Measurements from ENCODE around the gene LCOR. TPM values are rescaled to one million over a fixed set of nuclear protein-coding genes. Genes with fewer than 3 reads are reported as not detected.

The LCOR gene
- total and polyA plus RNA-seq, 2 donors (not counting 1 experiment from before 2014, with no cell fraction given) = 15.0 to 15.7 TPM

DNA sequence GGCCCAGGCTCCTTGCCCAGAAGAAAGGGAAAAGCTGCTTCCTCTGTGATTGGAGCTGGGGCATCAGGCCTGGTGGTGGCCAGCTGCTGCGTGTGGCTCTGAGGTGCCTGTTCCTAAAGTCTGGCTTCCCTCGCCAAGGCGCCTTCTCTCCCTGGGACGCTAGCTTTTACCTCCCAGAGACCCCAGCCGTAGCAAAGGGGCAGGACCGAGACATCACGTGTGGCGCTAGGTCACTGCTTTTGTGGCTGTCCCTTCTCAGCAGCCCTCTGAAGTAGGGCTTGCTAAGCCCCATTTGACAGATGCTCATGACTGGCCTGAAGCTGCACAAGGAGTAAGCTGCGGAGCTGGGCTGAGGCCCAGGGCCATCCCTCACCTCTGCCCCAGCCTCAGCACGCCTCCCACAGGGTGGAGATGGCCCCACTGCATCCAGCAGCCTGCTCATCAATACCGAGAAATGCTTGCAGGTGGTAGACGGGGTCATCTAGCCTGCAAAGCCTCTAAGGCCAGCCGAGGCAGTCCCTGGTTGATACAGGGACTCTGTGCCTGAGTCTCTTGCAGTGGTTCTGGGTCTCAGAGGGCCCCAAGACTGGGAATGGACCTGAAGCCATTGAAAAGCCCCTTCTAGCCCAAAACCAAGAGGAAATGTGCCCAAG lies 171.2 kb downstream of the LCOR start:
- H3K9me3 ChIP-seq (ENCODE audit: control insufficient read depth, insufficient read depth, low read depth, low read length) = no peaks in the 10 kb centered on the region
- H2AFZ ChIP-seq (ENCODE audit: low read length) = no peak overlapping the region
- no peak overlapping the region for H3K4me2 ChIP-seq (ENCODE audit: extremely low read depth, insufficient read depth, low read length)
- no peaks in the 10 kb centered on the region for H3K36me3 ChIP-seq (ENCODE audit: control insufficient read depth, insufficient read depth, low read length)
- H3K79me2 ChIP-seq (ENCODE audit: control insufficient read depth, insufficient read depth, low read length) = no peaks in the 10 kb centered on the region
- H3K4me3 ChIP-seq (replicated peaks in 1 of 4; ENCODE audit: control extremely low read depth in 1 of 4, insufficient read depth in 1 of 4, low read depth in 3 of 4, low read length in 4 of 4) = no peak overlapping the region
- no peaks in the 10 kb centered on the region for H3K27me3 ChIP-seq (ENCODE audit: control insufficient read depth, insufficient read depth, low read length)
- no peaks in the 10 kb centered on the region for H3K4me1 ChIP-seq (ENCODE audit: control insufficient read depth, extremely low read depth, insufficient read depth, low read length)
- TF ChIP-seq EZH2 (IDR thresholded peaks at IDR 0.05; ENCODE audit: low read length, missing control alignments) = no peak
- TF ChIP-seq, protein P1, sequence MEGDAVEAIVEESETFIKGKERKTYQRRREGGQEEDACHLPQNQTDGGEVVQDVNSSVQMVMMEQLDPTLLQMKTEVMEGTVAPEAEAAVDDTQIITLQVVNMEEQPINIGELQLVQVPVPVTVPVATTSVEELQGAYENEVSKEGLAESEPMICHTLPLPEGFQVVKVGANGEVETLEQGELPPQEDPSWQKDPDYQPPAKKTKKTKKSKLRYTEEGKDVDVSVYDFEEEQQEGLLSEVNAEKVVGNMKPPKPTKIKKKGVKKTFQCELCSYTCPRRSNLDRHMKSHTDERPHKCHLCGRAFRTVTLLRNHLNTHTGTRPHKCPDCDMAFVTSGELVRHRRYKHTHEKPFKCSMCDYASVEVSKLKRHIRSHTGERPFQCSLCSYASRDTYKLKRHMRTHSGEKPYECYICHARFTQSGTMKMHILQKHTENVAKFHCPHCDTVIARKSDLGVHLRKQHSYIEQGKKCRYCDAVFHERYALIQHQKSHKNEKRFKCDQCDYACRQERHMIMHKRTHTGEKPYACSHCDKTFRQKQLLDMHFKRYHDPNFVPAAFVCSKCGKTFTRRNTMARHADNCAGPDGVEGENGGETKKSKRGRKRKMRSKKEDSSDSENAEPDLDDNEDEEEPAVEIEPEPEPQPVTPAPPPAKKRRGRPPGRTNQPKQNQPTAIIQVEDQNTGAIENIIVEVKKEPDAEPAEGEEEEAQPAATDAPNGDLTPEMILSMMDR (conservative IDR thresholded peaks at IDR 0.05 in 1 of 2, IDR thresholded peaks at IDR 0.05 in 1 of 2; ENCODE audit: low read depth in 1 of 2, low read length in 2 of 2) = no peak
- H4K20me1 ChIP-seq (ENCODE audit: control insufficient read depth, extremely low read depth, insufficient read depth, low read length) = no peaks in the 10 kb centered on the region
- H3K9ac ChIP-seq (ENCODE audit: insufficient read depth, low read length) = no peak overlapping the region
- no peak for DNase-seq (ENCODE audit: low read depth in 2 of 2)
- no peak overlapping the region for H3K27ac ChIP-seq (ENCODE audit: insufficient read depth, low read length)

DNA sequence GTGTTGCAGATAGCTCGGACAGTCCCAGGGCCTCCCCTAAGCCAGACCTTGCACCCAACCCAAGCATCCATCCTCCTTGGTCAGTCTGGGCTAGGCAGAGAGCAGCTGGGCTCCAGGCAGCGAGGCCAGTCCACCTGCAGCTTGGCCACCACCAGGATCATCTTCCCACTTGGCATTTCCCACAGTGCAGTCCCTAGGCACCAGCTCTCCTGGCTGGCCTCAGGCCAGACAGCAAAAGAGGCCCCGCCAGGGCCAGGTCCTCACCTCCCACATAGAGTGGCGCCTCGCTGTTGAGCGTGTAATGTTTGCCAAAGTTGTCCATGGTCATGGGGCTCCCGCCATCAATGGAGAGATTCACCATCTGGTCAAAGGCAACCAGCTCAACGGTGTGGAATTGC lies 171.7 kb downstream of the LCOR start:
- no peak for TF ChIP-seq EZH2 (IDR thresholded peaks at IDR 0.05; ENCODE audit: low read length, missing control alignments)
- TF ChIP-seq, protein P1 (conservative IDR thresholded peaks at IDR 0.05 in 1 of 2, IDR thresholded peaks at IDR 0.05 in 1 of 2; ENCODE audit: low read depth in 1 of 2, low read length in 2 of 2) = no peak
- no peaks in the 10 kb centered on the region for H3K36me3 ChIP-seq (ENCODE audit: control insufficient read depth, insufficient read depth, low read length)
- H4K20me1 ChIP-seq (ENCODE audit: control insufficient read depth, extremely low read depth, insufficient read depth, low read length) = no peaks in the 10 kb centered on the region
- H3K27me3 ChIP-seq (ENCODE audit: control insufficient read depth, insufficient read depth, low read length) = no peaks in the 10 kb centered on the region
- no peaks in the 10 kb centered on the region for H3K79me2 ChIP-seq (ENCODE audit: control insufficient read depth, insufficient read depth, low read length)
- no peak overlapping the region for H3K4me2 ChIP-seq (ENCODE audit: extremely low read depth, insufficient read depth, low read length)
- no peak overlapping the region for H3K4me3 ChIP-seq (replicated peaks in 1 of 4; ENCODE audit: control extremely low read depth in 1 of 4, insufficient read depth in 1 of 4, low read depth in 3 of 4, low read length in 4 of 4)
- H3K9ac ChIP-seq (ENCODE audit: insufficient read depth, low read length) = no peak overlapping the region
- no peaks in the 10 kb centered on the region for H3K4me1 ChIP-seq (ENCODE audit: control insufficient read depth, extremely low read depth, insufficient read depth, low read length)
- H3K9me3 ChIP-seq (ENCODE audit: control insufficient read depth, insufficient read depth, low read depth, low read length) = no peaks in the 10 kb centered on the region
- no peak overlapping the region for H2AFZ ChIP-seq (ENCODE audit: low read length)
- H3K27ac ChIP-seq (ENCODE audit: insufficient read depth, low read length) = no peak overlapping the region
- no peak for DNase-seq (ENCODE audit: low read depth in 2 of 2)

DNA sequence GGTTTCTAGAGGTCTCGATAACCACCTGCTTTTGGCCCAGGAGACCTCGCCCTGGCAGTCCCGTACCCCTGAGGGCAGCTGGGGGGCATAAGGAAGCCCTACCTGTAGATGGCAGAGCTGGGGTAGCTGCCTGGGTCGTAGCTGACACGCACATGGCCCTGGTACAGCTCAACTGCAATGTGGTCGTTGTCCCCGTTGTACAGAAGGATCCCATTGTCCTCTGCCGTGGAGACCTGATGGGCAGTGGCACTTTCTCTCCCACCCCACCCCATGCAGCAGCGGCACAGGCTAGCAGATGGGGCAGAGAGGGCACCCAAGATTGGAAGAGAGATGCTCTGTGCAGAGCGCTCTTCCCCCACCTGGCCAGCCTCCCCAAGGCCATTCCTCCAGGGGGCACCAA lies 172.5 kb downstream of the LCOR start:
- Histone ChIP-seq H3K27me3 (ENCODE audit: control insufficient read depth, insufficient read depth, low read length) (no peaks in the 10 kb centered on the region), H2AFZ (ENCODE audit: low read length) (no peak overlapping the region), H3K4me1 (ENCODE audit: control insufficient read depth, extremely low read depth, insufficient read depth, low read length) (no peaks in the 10 kb centered on the region), H3K4me2 (ENCODE audit: extremely low read depth, insufficient read depth, low read length) (no peak overlapping the region), H3K9me3 (ENCODE audit: control insufficient read depth, insufficient read depth, low read depth, low read length) (no peaks in the 10 kb centered on the region), H3K4me3 (replicated peaks in 1 of 4; ENCODE audit: control extremely low read depth in 1 of 4, insufficient read depth in 1 of 4, low read depth in 3 of 4, low read length in 4 of 4) (no peak overlapping the region), H3K36me3 (ENCODE audit: control insufficient read depth, insufficient read depth, low read length) (no peaks in the 10 kb centered on the region), H3K79me2 (ENCODE audit: control insufficient read depth, insufficient read depth, low read length) (no peaks in the 10 kb centered on the region), H3K9ac (ENCODE audit: insufficient read depth, low read length) (no peak overlapping the region), H3K27ac (ENCODE audit: insufficient read depth, low read length) (no peak overlapping the region), H4K20me1 (ENCODE audit: control insufficient read depth, extremely low read depth, insufficient read depth, low read length) (no peaks in the 10 kb centered on the region)
- no peak for DNase-seq (ENCODE audit: low read depth in 2 of 2)
- TF ChIP-seq, protein P1 (conservative IDR thresholded peaks at IDR 0.05 in 1 of 2, IDR thresholded peaks at IDR 0.05 in 1 of 2; ENCODE audit: low read depth in 1 of 2, low read length in 2 of 2) = no peak
- TF ChIP-seq EZH2 (IDR thresholded peaks at IDR 0.05; ENCODE audit: low read length, missing control alignments) = no peak

All from fibroblast of lung (primary cell).